LNCaP clone FGC (cell line): ENCODE data around the gene BTRC.
"Not testable (repeated sequence)": the region's sequence is repeated elsewhere in the genome, so short reads cannot be mapped to it uniquely, and the experiment has no call there.

Experiments
- DNase-seq: peaks from one replicate; pipeline ENCODE4 v3.0.0-alpha.2; 2011; ENCODE audit warnings: low read depth
- H3K4me3 ChIP-seq: 2 replicates; pipeline ENCODE4 v1.5.1; 2011; ENCODE audit warnings: mild to moderate bottlenecking, low read depth, low read length, control low read depth
- TF ChIP-seq, protein P1 (sequence below): IDR thresholded peaks from 2 replicates; pipeline ENCODE4 v1.5.1; 2012; ENCODE audit warnings: mild to moderate bottlenecking; ENCODE audit not compliant: control insufficient read depth, insufficient read depth; ENCODE audit errors: extremely low read depth

Gene BTRC

DNA sequence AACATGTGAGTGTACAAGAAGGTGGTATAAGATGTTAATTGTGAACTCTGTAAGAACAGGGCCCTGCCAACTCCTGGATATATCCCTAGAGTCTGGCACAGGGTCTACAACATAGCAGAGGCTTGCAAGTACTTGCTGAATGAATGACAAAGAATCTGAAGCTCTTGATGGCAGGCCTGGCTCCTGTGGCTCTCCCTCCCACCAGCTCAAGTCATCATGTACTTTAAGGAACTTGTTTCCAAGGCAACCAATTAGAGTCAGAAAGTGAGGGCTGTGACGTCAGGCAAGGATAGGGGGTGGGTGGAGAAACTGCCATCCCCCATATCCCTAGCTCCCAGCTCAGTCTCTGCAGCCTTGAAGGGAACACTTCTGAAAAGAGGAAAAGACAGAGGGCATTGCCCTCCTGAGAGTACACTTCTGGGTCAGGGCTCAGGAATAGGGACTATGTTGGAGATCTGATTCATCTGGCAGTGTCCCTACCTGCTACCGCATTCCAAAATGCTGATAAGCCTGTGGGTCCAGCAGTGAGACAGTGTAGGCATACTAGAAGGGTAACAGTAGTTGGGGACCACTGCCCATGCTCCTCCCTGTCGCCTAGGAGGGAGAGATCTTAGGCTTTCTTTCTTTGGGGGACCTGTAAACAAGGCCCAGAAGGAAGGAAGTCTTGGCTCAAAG, 34.6 kb upstream of the BTRC start:
- no peak overlapping the region for H3K4me3 ChIP-seq
- DNase-seq: no peak
- TF ChIP-seq, protein P1, sequence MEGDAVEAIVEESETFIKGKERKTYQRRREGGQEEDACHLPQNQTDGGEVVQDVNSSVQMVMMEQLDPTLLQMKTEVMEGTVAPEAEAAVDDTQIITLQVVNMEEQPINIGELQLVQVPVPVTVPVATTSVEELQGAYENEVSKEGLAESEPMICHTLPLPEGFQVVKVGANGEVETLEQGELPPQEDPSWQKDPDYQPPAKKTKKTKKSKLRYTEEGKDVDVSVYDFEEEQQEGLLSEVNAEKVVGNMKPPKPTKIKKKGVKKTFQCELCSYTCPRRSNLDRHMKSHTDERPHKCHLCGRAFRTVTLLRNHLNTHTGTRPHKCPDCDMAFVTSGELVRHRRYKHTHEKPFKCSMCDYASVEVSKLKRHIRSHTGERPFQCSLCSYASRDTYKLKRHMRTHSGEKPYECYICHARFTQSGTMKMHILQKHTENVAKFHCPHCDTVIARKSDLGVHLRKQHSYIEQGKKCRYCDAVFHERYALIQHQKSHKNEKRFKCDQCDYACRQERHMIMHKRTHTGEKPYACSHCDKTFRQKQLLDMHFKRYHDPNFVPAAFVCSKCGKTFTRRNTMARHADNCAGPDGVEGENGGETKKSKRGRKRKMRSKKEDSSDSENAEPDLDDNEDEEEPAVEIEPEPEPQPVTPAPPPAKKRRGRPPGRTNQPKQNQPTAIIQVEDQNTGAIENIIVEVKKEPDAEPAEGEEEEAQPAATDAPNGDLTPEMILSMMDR: no peak

DNA sequence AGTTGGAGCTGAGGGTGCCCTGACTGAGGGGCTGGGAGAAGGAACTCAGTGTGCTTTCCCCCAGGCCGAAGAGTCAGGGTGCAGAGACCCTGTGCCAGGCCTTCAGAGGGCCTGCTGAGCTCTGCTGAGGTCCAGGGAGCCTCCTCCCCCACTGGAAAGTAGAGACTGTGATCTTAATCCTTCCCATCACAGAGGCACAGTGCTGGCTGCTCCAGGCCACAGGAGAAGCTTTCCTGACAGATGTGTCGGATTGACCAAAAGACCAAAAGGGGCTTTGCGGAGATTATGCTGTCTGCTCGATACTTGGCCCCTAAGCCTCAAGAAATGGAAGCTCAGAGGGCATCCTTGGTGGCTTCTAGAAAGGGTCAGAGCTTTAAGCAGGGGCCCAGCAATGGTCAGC, 32.9 kb upstream of the BTRC start:
- TF ChIP-seq, protein P1: no peak
- DNase-seq: no peak
- H3K4me3 ChIP-seq: no peak overlapping the region

DNA sequence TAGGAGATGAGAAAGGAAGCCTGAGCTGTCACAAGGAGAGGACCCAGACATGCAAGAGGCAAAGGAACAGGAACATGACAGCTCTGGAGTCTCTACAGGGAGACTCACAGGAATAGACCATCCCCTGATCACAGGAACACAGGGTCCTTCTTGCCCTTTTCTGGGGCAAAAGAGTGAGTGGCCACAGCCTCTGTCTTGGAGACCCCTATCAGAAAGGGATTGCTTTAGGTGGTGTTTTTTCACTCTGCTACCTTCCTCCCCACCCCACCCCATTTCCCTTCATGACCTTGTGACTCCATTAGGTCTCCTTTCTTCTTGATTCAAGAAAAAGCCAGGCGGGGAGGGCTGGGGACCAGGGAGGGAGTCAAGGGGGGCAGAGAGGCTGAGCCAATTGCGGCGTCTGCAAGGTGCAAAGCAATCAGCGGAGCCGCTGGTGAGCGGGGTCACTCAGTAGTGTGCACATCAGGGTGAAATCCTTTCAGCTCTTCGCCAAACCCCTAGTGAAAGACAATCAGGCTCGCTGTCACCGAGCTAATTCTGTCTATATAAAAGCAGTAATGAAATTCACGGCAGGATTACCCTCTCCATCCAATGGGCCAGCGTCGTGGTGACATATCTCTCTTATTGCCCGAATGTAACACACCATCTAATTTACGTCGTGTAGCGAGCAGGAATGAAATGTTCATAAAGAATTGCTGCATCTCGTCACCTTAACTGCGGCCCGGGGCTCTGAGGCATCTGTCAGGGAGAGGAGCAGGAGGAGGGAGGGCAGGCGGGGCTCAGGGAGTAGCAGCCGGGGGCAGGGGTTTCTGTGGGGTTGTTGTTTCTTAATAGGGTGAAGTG, 31.5 kb upstream of the BTRC start:
- DNase-seq: no peak
- TF ChIP-seq, protein P1: no peak
- H3K4me3 ChIP-seq: no peak overlapping the region

DNA sequence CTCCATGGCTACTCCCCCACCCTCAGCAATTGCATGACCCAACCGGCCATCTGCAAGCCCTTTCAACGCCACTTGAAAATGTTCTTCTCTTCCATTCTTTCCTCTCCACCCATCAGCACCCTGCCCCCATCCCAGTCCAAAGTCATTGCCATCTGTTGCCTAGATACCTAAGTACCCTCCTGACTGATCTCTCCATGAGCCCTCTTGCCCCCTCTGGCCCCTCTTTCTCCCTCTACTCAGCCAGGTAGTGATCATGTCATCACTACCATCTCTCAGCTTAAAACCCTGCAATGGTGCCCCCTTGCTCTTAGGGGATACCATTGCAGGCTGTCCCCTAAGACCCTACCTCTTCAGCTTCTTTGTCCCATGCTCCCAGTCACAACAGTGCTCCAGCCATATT, 30.5 kb upstream of the BTRC start:
- H3K4me3 ChIP-seq: no peak overlapping the region
- no peak for DNase-seq

DNA sequence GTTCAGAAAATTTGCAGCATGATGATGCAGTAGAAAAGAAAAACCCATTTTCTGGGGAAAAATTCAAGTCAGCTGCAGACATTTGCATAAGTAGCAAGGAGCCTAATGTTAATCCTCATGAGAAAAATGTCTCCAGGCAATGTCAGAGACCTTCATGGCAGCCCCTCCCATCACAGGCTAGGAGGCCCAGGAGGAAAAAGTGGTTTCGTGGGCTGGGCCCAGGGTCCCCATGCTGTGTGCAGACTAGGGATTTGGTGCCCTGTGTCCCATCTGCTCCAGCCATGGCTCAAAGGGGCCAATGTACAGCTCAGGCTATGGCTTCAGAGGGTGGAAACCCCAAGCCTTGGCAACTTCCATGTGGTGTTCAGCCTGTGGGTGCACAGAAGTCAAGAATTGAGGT, 26.5 kb upstream of the BTRC start:
- DNase-seq, H3K4me3 ChIP-seq: not testable (repeated sequence)

More for the DNA sequence above, 30.5 kb upstream of the BTRC start:
- TF ChIP-seq, protein P1: no peak

DNA sequence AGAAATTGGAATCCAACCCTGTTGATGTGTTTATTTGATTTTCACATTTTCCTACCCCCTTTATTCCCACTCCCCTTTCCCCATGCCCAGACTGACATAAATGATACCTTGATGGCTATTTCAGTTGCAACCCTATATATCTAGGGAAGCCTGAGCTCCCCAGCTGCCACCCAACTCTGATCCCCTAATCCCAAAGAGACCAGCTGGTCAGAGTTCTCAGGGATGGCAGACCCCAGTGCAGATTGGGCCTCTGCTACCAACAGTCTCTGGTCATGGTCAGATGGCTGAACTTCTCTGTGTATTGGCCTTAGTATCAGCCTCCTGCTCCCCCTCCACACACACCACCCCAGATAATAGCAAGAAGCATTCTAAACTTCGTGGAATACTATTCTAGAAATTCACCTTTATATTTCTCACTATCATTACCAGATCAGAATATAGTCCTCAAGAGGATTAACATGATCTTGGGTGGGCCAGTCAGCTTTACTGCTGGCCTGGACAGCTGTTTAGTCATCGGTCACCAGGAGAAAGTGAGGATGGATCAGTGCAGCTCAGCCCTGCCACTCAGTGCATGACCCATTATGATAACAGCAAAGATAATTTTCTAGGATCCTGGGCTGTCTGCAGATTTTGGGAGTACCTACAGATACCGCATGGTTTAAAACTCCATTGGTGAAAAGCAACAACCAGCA, 24.5 kb upstream of the BTRC start:
- TF ChIP-seq, protein P1: no peak
- DNase-seq: no peak
- H3K4me3 ChIP-seq: no peak overlapping the region

DNA sequence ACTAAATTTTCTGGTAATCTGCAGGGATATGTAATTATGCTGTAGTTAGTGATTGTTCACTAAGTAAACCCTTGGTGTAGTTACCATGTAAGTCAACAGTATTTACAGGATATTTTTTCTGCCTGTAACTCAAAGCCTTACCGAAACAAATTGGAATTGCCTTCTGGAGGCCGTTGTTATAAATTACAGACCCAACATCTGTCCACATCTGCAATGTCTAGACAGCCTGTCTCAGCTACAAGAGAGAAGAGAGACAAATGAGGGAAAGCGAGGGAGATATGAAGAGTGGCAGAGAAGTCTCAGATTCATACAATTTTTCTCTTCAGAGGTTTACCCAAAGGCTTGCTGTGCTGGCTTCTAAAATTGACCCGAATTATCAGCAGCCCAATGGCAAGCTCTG, 23.7 kb upstream of the BTRC start:
- no peak overlapping the region for H3K4me3 ChIP-seq
- TF ChIP-seq, protein P1: no peak
- no peak for DNase-seq
